Activated CD4-positive, alpha-beta T cell treated with anti-CD3 and anti-CD28 coated beads, Interleukin-2, amount 50 U/mL, for 16 hours (primary cell): ENCODE data around the gene VDAC2.
"Not testable (repeated sequence)": the region's sequence is repeated elsewhere in the genome, so short reads cannot be mapped to it uniquely, and the experiment has no call there.

Experiments
- DNase-seq: peaks from one replicate; pipeline ENCODE4 v3.0.0-alpha.2; 2020

Gene VDAC2, protein sequence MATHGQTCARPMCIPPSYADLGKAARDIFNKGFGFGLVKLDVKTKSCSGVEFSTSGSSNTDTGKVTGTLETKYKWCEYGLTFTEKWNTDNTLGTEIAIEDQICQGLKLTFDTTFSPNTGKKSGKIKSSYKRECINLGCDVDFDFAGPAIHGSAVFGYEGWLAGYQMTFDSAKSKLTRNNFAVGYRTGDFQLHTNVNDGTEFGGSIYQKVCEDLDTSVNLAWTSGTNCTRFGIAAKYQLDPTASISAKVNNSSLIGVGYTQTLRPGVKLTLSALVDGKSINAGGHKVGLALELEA

GRCh38 chr10:75210282-75211006 is at the start of gene VDAC2:
TSS of gene VDAC2 (plus strand) at chr10:75210796. CDS start at chr10:75211159, 363 bp downstream.
- DNase-seq: peak; percentile 93

DNA sequence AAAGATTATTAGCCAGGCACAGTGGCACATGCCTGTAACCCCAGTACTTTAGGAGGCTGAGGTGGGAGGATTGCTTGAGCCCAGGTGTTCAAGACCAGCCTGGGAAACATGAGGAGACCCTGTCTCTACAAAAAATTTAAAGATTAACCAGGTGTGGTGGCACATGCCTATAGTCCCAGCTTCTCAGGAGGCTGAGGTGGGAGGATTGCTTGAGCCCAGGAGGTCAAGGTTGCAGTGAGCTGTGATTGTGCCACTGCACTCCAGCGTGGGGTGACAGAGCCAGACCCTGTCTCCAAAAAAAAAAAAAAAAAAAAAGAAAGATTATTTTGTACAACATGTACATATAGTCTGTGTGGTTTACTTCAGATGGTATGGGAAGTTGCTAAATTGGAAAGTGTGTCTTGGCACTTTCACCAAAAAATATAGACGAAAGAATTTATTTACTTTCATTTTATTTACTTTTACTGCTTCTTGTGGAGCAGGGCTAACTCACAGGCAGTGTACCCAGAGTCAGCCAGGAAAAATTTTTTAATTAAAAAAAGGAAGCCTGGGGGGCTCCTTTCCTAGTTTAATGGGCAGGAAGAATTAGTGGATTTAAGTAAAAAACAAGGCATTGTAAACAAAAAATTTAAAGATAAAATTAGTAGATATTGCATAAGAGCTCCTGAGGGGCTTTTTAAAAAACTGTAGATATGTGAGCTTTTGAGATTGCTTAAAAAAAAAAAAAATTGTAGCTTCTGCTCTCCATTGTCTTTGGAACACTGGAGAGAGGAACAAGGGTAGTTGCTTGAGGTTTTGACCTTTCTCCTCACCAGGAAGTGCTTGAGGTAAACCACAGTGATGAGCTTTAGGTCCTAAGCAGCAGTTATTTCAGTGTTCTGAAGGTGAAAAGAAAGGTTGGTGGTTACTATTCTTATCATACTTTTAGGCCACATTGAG is 44.6 kb upstream of the VDAC2 start:
- DNase-seq: peak; percentile 78

DNA sequence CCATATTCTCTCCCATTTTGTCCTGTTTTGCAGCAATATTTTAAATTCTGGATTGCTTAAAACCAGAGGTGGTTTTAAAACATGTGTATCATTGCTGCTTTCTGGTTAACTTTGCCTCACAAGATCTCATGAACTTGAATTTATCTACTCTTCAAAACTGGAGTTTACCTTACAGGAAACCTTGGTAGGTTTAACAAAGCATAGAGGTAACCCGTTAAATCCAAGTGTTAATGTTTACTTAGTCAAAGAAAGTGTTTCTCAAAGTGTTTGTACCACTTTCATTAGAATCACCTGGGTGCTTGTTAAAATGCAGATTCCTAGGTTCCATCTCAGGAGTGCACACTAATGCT is 44.0 kb upstream of the VDAC2 start:
- DNase-seq: no peak

GRCh38 chr10:75168275-75168674 is 42.3 kb upstream of the VDAC2 start:
- no peak for DNase-seq

GRCh38 chr10:75170215-75170614 is 40.4 kb upstream of the VDAC2 start:
- DNase-seq: no peak

- DNase-seq: no peak
These were observed 35.5 kb upstream of the VDAC2 start for GRCh38 chr10:75175046-75175445.

GRCh38 chr10:75176046-75176445 is 34.5 kb upstream of the VDAC2 start:
- no peak for DNase-seq

- no peak for DNase-seq
These were observed 33.9 kb upstream of the VDAC2 start for GRCh38 chr10:75176736-75177135.

DNA sequence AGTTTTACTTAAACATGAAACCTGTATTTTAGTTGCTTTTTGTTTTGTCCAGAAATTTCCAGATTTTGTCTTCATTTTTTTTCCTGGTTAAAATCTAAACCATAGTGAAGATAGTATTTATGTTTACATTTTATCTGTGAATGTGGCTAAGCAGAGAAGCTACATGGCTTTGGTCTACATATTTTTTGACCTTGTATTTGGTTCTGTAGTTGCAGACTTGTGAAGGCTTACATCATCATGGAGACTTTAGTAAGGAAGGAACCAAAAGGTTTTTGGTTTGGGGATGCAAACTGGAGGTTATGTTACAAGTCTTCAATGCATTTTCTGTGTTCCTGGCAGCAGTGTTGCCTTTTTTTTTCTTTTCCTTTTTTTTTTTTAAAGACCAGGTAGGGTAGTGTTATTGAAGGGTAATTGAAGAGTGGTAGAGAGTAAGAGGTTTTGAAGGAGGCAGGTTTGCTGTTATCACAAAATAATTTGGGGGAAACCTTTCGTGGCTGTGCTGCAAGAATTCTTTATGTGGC is 30.9 kb upstream of the VDAC2 start:
- no peak for DNase-seq

DNA sequence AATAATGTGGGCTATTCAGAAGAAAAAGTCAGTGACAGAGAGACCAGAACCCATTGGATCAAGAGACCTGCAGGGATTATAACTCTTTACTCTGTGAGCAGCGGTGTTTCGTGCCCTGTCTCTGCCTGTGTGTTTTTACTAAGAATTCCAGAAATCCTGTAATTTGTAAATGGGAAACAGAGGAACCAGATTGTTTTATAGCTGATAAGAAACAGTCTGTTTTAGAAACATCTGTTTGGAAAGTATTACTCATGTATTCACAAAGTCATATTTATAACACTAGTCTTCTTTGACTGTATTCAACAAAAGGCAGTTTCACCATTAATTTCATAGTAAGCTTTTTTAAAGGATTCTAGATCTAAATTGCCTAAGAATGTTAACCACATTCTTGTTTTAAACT is 30.0 kb upstream of the VDAC2 start:
- DNase-seq: no peak

DNA sequence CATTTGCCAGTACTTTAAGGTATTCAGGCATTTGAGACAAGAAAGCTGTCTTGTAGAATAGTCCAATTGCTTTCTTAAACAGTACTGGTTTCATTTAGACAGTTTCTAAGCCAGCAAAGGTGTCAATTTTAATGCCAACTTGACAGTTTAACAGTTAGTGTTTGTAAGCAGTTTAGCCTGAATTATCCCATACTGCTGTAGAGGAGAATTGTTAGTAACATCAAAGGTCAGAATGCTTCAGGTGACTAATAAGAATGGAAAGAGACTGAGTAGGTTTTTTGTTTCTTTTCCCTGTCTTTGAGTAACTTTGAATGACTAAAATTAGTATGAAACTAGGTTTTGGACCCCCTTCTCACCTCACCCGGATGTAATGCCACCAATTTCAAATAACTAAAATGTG is 29.5 kb upstream of the VDAC2 start:
- peak; percentile 23 for DNase-seq

- DNase-seq: no peak
These were observed 24.3 kb upstream of the VDAC2 start for GRCh38 chr10:75186310-75186709.

DNA sequence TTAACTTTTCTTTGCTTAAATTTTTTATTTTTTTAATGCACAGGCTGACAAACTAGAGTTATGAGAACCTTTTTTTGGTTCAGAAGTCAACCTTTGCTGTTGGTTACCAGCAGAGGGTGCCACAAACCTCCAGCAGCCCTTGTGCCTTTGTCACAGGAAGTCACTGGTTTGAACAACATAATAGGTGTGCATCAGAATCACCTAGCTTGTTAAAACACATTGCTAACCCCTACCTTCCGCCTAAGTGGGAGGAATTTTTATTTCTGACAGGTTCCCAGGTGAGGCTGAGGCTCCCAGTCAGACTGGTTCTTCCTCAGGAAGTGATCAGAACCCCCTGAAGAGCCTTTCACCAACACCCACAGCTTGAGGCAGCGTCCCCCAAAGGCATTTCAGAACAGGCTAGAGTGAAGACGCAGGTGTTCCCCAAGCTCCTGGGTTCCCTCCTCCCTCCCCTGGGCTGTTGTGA is 22.6 kb upstream of the VDAC2 start:
- peak; percentile 68 for DNase-seq

DNA sequence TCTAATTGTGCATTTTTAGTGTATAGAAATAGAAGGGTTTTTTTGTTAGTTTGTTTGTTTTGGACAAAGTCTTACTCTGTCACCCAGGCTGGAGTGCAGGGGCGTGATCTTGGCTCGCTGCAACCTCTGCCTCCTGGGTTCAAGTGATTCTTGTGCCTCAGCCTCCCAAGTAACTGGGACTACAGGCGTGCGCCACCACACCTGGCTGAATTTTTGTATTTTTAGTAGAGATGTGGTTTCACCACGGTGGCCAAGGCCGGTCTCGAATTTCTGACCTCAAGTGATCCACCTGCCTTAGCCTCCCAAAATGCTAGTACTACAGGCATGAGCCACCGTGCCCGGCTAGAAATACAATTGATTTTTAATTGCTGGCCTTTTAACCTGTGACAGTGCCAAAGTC is 22.1 kb upstream of the VDAC2 start:
- not testable (repeated sequence) for DNase-seq

DNA sequence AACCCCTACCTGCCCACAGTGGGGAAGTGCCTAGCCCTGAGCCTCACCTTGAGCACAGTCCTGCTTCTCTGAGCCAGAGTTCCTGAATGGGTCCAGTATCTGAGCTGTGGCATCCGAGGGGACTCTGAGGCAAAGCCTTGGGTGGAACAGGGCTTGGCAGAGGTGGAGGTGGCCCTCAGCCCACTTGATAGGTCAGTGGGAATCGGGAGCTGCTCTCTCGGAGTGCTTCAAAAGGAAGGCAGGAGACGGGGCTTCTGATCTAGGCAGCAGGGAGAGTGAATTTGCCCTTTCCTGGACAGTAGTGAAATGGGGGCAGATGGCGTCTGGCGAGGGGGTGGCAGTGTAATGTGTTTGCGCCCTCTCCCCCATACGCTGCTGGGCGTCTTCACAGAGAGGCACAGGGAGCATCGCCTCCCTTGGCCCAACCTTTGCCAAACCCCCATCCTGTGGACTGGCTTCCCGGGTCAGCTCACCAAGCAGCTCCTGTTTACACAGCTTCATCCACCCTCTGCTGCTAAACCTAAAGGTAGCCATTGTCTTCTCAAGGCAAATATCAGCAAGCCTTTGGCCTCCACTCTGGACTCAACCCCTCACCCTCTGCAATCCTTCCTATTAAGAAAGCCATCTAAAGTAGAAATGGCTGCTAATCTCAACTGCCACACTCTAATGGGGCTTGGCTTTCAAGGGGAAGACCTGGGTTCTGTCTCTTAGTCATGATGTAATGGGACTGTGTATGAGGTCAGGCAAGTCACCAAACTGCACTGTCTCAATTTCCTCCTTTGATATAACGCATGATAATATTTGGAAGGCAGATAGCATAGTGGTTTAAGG is 21.1 kb upstream of the VDAC2 start:
- DNase-seq: no peak

DNA sequence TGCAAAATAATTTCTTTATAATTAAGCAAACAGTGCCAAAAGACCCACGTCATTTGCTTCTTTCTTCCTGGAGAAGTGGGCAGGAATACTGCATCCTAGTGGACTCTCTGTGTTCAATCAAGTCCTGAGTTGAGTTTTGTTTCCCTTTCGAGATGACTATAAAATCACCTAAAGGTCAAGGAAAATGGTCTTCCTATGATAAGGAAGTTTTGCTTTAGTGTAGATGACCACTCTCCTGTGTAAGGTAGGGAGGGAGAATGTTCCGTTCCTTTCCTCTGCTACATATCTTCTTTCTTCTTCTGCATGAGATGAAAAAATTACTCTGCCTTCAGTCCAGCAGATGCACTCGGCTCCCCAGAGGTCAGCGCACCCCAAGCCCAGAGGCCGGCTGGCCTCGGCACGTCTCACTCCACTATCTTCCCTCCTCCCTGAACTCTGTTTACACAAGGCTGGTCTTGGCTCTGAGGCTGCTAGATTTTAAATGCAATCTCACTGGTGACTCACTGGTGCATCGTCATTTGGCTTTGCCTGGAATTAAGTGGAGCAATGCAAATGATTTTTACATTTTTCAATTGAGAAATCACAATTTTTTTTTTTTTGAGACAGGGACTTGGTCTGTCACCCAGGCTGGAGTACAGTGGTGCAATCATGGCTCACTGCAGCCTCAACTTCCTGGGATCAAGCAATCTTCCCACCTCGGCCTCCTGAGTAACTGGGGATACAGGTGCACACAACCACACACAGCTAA is 18.6 kb upstream of the VDAC2 start:
- no peak for DNase-seq

DNA sequence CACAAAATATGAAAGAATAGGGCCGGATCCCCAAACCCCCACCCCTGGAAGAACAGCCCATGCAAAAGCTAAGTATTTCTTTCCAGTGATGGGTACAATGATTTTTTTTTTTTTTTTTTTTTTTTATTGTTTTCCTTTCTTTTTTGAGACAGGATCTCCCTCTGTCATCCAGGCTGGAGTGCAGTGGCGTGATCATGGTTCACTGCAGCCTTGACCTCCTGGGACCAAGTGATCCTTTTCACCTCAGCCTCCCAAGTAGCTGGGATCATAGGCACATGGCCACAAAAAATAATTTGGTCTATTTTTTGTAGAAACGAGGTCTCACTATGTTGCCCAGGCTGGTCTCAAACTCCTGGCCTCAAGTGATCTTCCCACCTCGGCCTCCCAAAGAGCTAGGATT is 16.0 kb upstream of the VDAC2 start:
- DNase-seq: not testable (repeated sequence)

GRCh38 chr10:75195035-75195763 is 15.4 kb upstream of the VDAC2 start:
- no peak for DNase-seq

DNA sequence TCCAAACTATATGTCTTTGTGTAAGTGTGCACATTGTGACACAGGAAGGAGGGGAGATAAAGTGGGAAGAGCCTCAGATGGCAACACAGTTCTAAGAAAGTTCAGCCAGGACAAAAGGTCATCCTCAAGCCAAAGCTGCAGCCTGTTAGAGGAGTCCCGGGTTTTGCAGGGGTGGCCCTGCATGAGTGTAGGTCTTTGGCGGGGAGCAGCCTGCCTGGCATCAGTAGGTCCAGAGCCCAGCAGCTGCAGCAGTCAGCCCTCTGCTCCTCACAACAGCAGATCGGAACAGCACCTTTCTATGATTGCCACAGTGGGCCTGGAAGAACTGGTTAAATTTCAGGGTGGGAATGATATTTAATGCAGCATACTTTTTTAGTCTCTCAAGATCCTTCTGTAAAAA is 13.5 kb upstream of the VDAC2 start:
- DNase-seq: no peak

GRCh38 chr10:75197906-75198305 is 12.7 kb upstream of the VDAC2 start:
- DNase-seq: no peak

GRCh38 chr10:75199949-75200348 is 10.6 kb upstream of the VDAC2 start:
- not testable (repeated sequence) for DNase-seq
